ENCODE measurements around the gene RCAN2.

The RCAN2 gene

GRCh38 chr6:46491201-46491627 is at the start of gene RCAN2:
TSS of gene RCAN2 (minus strand) at chr6:46491449.
- peak; percentile 58 for DNase-seq

GRCh38 chr6:46539866-46540265 is 48.6 kb upstream of the RCAN2 start:
- no peak for DNase-seq

DNA sequence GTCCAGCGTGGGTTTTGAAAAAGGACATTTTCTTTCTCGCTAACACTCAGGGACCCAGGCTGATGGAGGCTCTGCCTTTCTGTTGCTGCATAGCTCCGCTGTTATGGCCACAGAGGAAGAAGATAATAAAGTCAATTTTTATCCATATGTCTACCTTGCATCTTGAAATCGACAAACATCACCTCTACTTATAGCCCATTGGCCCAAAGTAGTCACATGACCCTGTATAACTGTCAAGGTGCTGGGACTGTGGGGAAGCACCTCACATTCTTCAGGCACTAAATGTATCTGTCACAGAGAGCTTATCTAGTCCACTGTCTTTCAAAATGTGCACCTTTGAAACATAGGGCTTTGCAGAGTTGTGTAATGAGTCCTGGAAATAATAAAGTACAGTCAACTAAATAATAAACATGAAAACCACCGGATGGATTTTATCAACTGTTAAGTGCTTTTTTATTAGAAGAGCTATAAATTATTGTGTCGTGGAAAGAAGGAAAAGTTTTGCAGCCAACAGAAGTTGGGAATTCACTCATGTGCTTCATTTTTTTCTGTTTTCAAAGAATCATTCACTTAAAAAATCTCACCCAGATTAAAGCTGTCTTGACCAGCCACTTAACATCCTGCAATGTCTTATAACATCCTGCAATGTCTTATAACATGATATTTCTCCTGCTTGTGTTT is 47.7 kb upstream of the RCAN2 start:
- no peak for DNase-seq

- DNase-seq: no peak
Observed at GRCh38 chr6:46530896-46531295, 39.6 kb upstream of the RCAN2 start.

DNA sequence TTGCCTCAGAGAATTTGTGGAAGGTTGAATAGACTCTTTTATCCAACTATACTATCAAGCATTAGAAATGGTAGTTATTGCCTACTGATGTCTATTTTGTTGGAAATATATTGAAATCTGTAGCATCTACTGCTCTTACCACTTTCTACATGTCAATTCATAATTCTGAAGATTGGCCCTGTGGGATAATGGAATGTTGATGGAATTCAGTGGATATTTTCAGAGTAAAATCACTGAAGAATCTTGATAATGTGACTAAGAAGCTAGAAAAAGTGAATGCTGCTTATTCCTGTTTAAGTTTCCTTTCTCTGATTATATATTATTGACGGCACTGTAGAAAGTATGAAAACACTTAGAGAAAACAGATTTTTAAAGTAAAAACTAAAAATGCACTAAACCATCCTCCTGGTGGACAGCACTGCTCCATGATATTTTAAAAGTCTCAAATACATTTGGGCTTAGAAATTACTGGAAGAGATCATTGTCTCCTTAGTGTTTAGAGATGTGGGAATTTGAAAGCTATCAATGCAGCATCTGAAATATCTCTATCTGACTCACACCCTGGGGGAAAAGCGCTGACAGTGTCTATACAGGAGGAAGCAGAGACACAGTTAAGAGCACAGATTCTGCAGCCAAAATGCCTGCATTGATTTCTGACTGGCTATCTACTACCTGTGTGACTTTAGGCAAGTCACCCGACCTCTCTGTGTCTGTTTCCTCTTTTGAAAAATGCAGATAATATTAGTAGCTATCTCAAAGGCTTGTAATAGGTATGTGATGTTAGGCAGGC is 37.9 kb upstream of the RCAN2 start:
- no peak for DNase-seq

DNA sequence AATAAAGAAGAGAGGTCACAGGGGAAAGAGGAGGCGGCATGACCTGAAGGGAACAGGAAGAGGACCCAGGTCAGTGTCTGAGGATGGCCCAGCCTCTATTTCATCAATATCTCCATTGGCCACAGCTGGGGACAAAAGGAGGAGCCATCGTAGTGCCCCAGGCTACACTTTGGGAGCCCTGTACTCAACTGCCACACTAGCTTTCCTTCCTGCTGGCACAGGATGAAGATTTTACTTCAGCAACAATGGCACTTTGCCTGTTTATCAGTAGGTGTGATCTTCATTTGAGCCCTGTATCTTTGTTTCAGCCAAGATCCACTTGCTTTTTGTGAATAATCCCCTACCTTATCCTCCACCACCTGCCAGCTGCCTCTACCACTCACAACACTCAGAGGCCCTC is 35.4 kb upstream of the RCAN2 start:
- no peak for DNase-seq

DNA sequence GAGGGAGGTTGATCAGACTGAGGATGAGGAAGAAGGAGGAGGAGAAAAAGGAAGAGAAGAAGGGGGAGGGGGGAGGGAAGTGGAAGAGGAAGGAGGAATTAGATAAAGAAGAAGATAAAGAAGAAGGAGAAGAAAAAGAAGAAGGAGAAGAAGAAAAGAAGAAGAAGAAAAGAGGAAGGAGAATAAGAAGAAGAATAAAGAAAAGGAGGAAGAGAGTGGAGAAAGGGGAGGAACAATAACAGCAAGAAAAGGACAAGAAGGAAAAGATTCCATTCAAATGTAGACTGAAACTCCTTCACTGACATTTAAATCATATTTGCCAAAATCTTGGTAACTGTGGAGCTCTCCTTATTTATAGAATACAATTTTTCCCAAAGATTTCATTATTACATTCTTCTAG is 34.3 kb upstream of the RCAN2 start:
- no peak for DNase-seq

DNA sequence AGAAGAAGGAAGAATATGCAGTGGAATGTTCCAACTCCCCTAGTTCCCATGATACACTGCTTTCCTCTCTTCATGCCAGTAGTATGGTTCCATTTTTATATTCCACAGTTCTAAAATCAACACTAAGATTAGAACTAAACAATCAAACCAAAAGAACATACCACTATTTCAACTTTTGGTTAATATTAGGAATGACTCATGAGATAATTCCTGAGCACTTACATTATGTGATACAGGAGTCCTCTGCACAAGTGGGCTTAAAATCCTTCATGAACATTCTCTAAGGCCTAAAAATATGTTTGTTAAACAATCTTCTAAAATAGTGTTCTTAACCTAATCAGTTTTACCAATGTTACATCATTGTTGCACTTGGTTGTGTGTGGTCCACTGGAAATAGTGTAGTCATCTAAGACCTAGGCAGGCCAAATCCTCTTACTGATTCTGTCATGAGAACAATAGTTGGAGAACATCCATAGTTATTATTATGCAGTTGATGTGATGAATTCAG is 30.3 kb upstream of the RCAN2 start:
- DNase-seq: no peak

GRCh38 chr6:46517202-46517601 is 26.0 kb upstream of the RCAN2 start:
- no peak for DNase-seq

GRCh38 chr6:46513533-46513932 is 22.3 kb upstream of the RCAN2 start:
- DNase-seq: no peak

DNA sequence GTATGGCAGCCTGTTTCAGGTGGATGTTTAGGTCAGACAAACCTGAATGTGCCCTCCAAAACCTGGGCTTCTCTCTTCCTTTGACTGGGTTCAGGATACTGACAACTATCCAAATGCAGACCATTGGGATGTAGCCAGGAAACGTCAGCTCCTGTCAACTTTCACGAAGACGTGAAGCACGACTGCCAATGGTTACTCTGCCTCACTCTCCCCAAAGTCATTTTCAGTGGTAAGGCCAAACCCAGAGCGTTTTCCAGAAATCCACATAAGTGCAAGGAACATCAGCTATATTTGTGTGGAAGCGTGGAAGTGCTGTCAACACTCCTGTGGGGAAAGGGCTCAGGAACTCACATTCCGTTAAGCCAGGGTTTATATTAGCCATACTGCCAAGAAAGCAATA is 20.1 kb upstream of the RCAN2 start:
- no peak for DNase-seq

DNA sequence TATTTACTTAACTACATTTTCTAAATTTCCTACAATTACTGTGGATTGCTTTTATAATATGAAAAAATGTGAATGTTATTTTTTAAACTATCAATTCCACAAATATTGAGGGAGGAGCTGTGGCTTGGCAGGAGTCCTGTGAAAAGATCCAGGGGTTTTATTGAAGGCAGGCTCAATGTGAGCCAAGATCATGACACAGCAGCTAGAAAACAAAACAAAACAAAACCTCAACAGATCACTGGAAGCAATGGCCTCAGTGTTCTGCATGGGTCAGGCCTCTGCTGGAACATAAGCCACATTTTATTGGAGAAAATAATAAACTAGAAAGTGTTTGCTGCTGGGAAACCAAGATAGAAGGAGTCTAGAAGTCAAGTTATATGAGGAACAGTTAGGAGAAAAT is 19.4 kb upstream of the RCAN2 start:
- DNase-seq: peak; percentile 72

GRCh38 chr6:46509981-46510510 is 18.8 kb upstream of the RCAN2 start:
- DNase-seq: no peak

GRCh38 chr6:46509063-46509462 is 17.8 kb upstream of the RCAN2 start:
- no peak for DNase-seq

- no peak for DNase-seq
Observed at GRCh38 chr6:46507426-46507825, 16.2 kb upstream of the RCAN2 start.

DNA sequence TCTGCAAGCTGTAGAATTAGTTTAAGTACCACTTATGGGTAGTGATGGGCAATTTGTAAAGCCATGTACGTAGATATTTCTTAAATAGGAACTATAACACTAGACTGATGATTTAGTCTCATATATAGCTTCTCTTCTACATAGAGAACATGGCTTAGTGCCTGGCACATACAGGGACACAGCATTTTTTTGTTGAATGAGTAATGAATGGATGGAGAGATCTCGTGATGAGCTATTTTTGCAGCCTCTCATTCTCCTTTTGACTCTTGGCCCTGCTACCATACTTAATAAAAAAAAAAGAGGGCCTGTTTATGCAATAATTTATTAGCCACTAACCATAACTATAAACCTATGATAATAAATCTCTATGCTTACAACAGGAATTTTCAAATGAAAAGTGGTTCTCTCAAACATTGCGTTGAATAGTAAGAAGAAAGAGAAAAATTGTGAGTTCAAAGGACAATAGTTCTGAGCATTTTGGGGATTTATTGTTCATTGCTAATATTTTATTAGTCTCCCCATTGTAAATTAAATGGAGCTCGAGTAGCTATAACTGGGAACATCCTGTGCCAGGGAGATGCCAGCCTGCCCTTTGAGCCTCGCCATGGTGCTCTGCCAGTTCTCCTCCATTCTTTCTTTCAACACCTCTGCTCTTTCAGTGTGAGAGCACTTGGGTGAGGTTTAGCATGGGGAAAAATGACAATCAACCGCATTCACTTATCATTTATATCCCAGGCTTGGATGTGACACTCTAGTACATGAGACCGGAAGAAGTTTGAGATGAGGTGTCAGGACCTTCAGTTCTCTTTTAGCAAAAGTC is 14.7 kb upstream of the RCAN2 start:
- DNase-seq: no peak

DNA sequence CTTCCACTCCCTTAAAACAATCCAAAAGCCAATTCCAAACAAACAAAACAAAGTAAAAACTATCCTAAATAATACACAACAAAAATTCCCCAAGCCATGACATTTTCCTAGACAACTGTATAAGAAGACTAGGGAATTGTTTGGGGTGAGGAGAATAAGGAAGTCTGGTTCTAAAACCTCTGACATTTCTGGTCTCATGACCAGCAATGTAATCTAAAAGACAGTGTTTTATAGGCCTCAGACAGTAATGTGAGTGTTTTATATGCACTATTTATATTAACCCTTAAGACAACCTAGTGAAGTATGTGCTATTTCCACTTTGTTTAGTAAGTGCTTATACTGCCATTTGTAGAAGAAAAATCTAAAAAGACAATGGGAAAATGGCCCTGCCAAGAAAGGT is 13.0 kb upstream of the RCAN2 start:
- no peak for DNase-seq

DNA sequence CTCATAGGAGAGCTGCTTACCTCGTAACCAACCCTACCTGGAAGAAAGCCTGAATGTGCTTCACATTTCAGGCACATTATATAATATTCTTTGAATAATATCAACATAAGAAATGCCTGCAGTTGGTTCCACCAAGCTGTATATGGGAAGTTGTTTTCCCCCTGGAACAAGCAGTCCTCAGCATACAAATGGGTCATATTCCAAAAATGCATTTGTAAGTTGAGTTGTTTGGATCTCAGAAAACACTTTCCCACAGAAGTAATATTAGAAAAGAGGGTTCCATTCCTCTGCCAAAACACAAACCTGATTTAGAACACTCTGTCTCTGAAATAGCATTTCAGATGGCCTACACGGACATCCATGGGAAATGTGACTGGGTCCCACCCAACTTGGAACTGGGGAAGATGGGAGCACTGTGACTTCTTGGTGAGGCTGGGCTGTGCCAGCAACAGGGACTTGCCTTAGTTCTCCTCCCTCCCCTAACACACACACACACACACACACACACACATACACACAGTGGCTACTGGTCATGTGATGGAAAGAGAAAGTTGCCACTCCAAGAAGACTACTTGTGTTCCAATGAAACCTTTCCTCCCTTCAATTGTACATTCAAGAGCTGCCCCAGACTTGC is 11.4 kb upstream of the RCAN2 start:
- DNase-seq: no peak

GRCh38 chr6:46501136-46502089 is 10.2 kb upstream of the RCAN2 start:
- DNase-seq: peak; percentile 23

DNA sequence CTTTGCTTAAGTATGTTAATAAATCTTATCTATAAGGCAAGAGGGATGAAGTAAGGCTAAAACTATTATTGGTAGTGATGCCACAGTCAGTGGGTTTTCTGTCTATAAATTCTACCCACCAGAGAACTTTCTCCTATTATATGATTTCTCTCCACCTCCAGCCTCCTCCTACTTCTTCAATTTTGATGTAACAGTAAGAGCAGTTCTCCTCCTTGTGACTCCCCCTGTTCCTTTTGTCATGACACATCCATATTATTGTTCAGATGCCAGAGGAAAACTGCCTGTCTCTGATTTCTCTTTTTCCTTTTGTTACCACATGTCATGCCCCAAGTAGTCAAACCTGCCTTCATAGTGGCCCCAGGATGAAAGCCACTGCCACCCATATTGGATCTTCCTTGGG is 9.1 kb upstream of the RCAN2 start:
- DNase-seq: no peak
